Mucosa of rectum (tissue), 2 donors: Measurements from ENCODE around the gene FCRL6.

ENCODE experiments used
- H3K27ac ChIP-seq, 2 donors: one replicate each; pipeline ENCODE4 v1.7.0; 2013; ENCODE audit warnings: inconsistent platforms in 2 of 2, low read depth in 2 of 2, low read length in 2 of 2
- H3K27me3 ChIP-seq, 2 donors: one replicate each; pipeline ENCODE4 v1.7.0; 2013; ENCODE audit warnings: low read length in 2 of 2; ENCODE audit not compliant: control insufficient read depth in 2 of 2, insufficient read depth in 2 of 2
- H3K36me3 ChIP-seq, 2 donors: one replicate each; pipeline ENCODE4 v1.7.0; 2013; ENCODE audit warnings: low read length in 2 of 2; ENCODE audit not compliant: control insufficient read depth in 2 of 2, insufficient read depth in 2 of 2
- H3K4me1 ChIP-seq, 2 donors: one replicate each; pipeline ENCODE4 v1.7.0; 2013; ENCODE audit warnings: low read length in 2 of 2, mild to moderate bottlenecking in 1 of 2; ENCODE audit not compliant: control insufficient read depth in 2 of 2, insufficient read depth in 2 of 2
- H3K4me3 ChIP-seq, 2 donors: one replicate each; pipeline ENCODE4 v1.7.0; 2013; ENCODE audit warnings: low read length in 2 of 2
- H3K9ac ChIP-seq, 2 donors: one replicate each; pipeline ENCODE4 v1.7.0; 2013; ENCODE audit warnings: low read length in 2 of 2, low read depth in 1 of 2, mild to moderate bottlenecking in 1 of 2
- H3K9me3 ChIP-seq, 2 donors: one replicate each; pipeline ENCODE4 v1.7.0; 2013; ENCODE audit warnings: low read length in 2 of 2; ENCODE audit not compliant: control insufficient read depth in 2 of 2
- donor health status: healthy.
- donor health status: Normal muscosa, but diverticular disease.

Gene FCRL6

GRCh38 chr1:159831412-159832141 is 29.4 kb downstream of the FCRL6 start:
- no peaks in the 10 kb centered on the region for H3K9me3 ChIP-seq
- peaks cover 0 to 5% of the 10 kb centered on the region in 2 donors for H3K4me1 ChIP-seq
- no peak overlapping the region for H3K9ac ChIP-seq
- no peaks in the 10 kb centered on the region for H3K27me3 ChIP-seq
- no peak overlapping the region for H3K27ac ChIP-seq
- H3K4me3 ChIP-seq: no peak overlapping the region
- H3K36me3 ChIP-seq: no peaks in the 10 kb centered on the region

DNA sequence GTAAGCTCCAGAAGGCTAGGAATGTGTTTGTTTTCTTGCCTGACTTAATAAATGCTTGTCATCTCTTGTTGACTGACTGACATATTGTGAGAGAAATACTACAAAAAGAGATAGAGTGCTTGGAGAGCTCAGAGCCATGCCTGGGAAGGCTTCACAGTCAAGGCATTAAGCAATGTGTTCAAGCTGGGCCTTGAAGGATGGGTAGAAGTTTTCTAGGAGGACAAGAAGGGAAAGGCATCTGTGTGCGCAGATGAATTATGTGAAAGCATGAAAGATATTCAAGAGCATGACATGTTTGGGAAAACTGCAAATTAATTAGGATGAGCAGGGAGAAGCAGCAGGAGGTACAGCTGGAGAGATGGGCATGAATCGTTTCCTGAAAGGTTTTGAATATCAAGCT is 30.1 kb downstream of the FCRL6 start:
- Histone ChIP-seq H3K9ac (no peak overlapping the region), H3K27ac (no peak overlapping the region), H3K9me3 (no peaks in the 10 kb centered on the region), H3K36me3 (no peaks in the 10 kb centered on the region), H3K4me1 (peaks cover 0 to 3% of the 10 kb centered on the region in 2 donors), H3K4me3 (no peak overlapping the region), H3K27me3 (no peaks in the 10 kb centered on the region)

GRCh38 chr1:159835356-159835755 is 33.2 kb downstream of the FCRL6 start:
- Histone ChIP-seq H3K4me3 (no peak overlapping the region), H3K36me3 (no peaks in the 10 kb centered on the region), H3K9ac (no peak overlapping the region), H3K4me1 (no peaks in the 10 kb centered on the region), H3K27me3 (no peaks in the 10 kb centered on the region), H3K27ac (no peak overlapping the region), H3K9me3 (no peaks in the 10 kb centered on the region)

DNA sequence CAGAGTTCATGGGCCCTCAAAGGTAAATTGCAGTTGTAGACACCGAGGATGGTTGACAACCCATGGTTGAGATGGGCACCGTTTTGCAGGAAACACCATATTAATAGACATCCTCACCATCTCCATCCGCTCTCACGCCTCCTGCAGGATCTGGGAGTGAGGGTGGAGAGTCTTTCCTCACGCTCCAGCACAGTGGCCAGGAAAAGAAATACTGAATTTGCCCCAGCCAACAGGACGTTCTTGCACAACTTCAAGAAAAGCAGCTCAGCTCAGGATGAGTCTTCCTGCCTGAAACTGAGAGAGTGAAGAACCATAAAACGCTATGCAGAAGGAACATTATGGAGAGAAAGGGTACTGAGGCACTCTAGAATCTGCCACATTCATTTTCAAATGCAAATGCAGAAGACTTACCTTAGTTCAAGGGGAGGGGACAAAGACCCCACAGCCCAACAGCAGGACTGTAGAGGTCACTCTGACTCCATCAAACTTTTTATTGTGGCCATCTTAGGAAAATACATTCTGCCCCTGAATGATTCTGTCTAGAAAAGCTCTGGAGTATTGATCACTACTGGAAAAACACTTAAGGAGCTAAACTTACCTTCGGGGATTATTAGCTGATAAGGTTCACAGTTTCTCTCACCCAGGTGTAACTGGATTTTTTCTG is 33.8 kb downstream of the FCRL6 start:
- Histone ChIP-seq H3K9me3 (no peaks in the 10 kb centered on the region), H3K36me3 (no peaks in the 10 kb centered on the region), H3K4me3 (no peak overlapping the region), H3K27me3 (no peaks in the 10 kb centered on the region), H3K9ac (no peak overlapping the region), H3K4me1 (no peaks in the 10 kb centered on the region), H3K27ac (no peak overlapping the region)

- Histone ChIP-seq H3K4me3 (no peak overlapping the region), H3K27ac (no peak overlapping the region), H3K27me3 (no peaks in the 10 kb centered on the region), H3K36me3 (no peaks in the 10 kb centered on the region), H3K4me1 (no peaks in the 10 kb centered on the region), H3K9me3 (no peaks in the 10 kb centered on the region), H3K9ac (no peak overlapping the region)
Measured at GRCh38 chr1:159838715-159839114, 36.6 kb downstream of the FCRL6 start.

GRCh38 chr1:159839116-159839849 is 37.1 kb downstream of the FCRL6 start:
- Histone ChIP-seq H3K27ac (no peak overlapping the region), H3K4me3 (no peak overlapping the region), H3K9me3 (no peaks in the 10 kb centered on the region), H3K9ac (no peak overlapping the region), H3K36me3 (no peaks in the 10 kb centered on the region), H3K27me3 (no peaks in the 10 kb centered on the region), H3K4me1 (no peaks in the 10 kb centered on the region)

- Histone ChIP-seq H3K9ac (no peak overlapping the region), H3K27ac (no peak overlapping the region), H3K9me3 (no peaks in the 10 kb centered on the region), H3K27me3 (no peaks in the 10 kb centered on the region), H3K4me3 (no peak overlapping the region), H3K36me3 (no peaks in the 10 kb centered on the region), H3K4me1 (no peaks in the 10 kb centered on the region)
Measured at GRCh38 chr1:159841749-159842148, 39.6 kb downstream of the FCRL6 start.

DNA sequence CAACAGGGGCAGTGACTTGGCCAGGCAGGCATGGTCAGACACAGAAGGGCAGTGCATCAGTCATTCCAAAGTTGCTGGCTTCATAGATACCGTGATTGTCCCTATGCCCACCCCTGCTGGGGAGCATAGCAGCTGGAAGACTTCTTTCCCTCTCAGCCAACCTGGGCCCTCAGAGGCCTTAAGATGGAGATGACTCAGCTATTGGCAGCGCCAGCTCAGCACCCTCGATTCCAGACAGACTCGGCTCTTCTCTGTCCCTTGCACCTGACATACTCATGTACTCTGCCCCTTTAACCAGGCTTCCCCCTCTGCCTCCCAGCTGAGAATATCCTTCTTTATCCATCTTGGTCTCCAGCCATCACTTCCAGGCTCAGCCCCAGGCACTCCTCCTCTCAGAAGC is 41.3 kb downstream of the FCRL6 start:
- Histone ChIP-seq H3K27me3 (no peaks in the 10 kb centered on the region), H3K4me3 (no peak overlapping the region), H3K36me3 (no peaks in the 10 kb centered on the region), H3K9ac (no peak overlapping the region), H3K27ac (no peak overlapping the region), H3K9me3 (no peaks in the 10 kb centered on the region), H3K4me1 (no peaks in the 10 kb centered on the region)

DNA sequence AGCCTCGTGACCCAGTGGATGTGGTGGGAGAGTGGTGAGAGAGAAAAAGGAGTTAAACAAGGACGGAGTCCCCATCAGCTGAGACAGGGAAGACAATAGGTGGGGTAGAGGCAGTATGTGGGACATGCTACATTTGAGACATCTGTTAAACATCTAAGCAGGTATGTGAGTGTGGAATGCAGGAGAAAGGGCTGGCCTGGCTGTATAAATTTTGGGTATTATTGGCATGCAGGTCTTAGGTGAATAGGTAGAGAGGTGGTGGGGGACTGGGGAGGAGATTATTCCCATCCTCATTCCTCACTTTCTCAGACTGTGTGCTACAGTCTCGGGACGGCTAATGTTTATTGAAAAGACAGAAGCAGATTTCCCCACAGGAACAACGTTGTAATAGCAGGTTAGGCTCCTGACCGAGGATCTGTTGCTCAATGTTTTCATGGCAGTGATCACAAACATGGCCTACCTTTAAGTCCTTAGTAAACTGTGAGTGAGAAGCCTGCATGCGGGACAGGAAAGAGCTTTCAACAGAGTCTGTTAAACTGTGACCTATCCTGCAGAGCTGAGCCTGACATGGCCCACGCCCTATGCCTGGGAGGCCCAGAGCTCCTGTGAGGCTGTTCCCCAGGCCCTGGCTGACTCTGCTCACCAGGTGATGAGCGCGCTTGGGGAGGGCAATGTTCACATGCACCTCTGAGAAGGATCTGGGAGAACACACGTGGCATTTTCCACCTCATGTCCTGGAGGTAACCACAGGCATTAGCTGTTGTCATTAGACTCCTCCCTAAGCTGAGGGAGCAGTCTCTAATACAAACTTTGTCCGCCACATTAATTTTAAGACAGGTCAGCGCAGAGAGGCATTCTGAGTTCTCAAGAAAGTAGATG is 43.8 kb downstream of the FCRL6 start:
- H3K4me1 ChIP-seq: peaks cover 0 to 2% of the 10 kb centered on the region in 2 donors
- no peaks in the 10 kb centered on the region for H3K36me3 ChIP-seq
- H3K4me3 ChIP-seq: no peak overlapping the region
- H3K9ac ChIP-seq: no peak overlapping the region
- no peaks in the 10 kb centered on the region for H3K9me3 ChIP-seq
- no peak overlapping the region for H3K27ac ChIP-seq
- no peaks in the 10 kb centered on the region for H3K27me3 ChIP-seq
